SK-N-SH treated with all-trans-retinoic acid at 6 μM for 48 hours (cell line): ENCODE data around the gene CACNA2D3.

Source experiments
- PPARA ChIP-seq: fragments of 250-450 bp; sonication (Bioruptor Pico); IDR thresholded peaks from 2 replicates; pipeline ENCODE4 v1.5.0; 2020; ENCODE audit warnings: mild to moderate bottlenecking, borderline replicate concordance
- ZNF70 ChIP-seq: fragments of 450-650 bp; formaldehyde crosslinking; IDR thresholded peaks from 2 replicates; pipeline ENCODE4 v1.5.0; 2020; ENCODE audit warnings: mild to moderate bottlenecking, moderate library complexity
- TF ChIP-seq, protein P1 (sequence below): fragments of 250-450 bp; sonication (Bioruptor Pico); IDR thresholded peaks from 2 replicates; pipeline ENCODE4 v1.5.1; 2020; ENCODE audit warnings: low read depth, mild to moderate bottlenecking, moderate library complexity

DNA sequence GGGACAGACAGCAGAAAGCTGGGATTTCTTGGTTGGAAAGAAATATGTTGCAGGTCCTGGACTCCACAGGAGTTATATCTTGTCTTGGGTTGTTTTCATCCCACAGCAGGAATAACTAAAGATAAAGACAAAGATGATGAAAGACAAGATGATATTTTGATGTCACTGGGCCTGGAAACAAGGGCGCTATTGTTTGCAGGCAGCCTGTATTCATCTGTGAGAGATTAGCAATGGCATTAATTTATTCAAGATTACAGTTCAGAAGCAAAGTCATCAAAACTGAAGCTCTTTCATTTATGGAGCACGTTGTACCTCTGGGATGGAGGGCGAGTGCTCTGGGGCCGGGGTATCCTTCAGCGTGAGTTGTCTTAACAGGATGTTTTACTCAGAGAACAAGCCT, 591.7 kb downstream of the CACNA2D3 start:
- no peak for TF ChIP-seq ZNF70 (CRISPR knock-in tag)
- TF ChIP-seq PPARA (CRISPR knock-in tag): no peak
- TF ChIP-seq, protein P1, sequence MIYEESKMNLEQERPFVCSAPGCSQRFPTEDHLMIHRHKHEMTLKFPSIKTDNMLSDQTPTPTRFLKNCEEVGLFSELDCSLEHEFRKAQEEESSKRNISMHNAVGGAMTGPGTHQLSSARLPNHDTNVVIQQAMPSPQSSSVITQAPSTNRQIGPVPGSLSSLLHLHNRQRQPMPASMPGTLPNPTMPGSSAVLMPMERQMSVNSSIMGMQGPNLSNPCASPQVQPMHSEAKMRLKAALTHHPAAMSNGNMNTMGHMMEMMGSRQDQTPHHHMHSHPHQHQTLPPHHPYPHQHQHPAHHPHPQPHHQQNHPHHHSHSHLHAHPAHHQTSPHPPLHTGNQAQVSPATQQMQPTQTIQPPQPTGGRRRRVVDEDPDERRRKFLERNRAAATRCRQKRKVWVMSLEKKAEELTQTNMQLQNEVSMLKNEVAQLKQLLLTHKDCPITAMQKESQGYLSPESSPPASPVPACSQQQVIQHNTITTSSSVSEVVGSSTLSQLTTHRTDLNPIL: no peak
